ENCODE measurements around the gene DHX34.

The DHX34 gene

GRCh38 chr19:47310819-47311218 lies 38.3 kb upstream of the DHX34 start (continued):
- TF ChIP-seq, protein P1, sequence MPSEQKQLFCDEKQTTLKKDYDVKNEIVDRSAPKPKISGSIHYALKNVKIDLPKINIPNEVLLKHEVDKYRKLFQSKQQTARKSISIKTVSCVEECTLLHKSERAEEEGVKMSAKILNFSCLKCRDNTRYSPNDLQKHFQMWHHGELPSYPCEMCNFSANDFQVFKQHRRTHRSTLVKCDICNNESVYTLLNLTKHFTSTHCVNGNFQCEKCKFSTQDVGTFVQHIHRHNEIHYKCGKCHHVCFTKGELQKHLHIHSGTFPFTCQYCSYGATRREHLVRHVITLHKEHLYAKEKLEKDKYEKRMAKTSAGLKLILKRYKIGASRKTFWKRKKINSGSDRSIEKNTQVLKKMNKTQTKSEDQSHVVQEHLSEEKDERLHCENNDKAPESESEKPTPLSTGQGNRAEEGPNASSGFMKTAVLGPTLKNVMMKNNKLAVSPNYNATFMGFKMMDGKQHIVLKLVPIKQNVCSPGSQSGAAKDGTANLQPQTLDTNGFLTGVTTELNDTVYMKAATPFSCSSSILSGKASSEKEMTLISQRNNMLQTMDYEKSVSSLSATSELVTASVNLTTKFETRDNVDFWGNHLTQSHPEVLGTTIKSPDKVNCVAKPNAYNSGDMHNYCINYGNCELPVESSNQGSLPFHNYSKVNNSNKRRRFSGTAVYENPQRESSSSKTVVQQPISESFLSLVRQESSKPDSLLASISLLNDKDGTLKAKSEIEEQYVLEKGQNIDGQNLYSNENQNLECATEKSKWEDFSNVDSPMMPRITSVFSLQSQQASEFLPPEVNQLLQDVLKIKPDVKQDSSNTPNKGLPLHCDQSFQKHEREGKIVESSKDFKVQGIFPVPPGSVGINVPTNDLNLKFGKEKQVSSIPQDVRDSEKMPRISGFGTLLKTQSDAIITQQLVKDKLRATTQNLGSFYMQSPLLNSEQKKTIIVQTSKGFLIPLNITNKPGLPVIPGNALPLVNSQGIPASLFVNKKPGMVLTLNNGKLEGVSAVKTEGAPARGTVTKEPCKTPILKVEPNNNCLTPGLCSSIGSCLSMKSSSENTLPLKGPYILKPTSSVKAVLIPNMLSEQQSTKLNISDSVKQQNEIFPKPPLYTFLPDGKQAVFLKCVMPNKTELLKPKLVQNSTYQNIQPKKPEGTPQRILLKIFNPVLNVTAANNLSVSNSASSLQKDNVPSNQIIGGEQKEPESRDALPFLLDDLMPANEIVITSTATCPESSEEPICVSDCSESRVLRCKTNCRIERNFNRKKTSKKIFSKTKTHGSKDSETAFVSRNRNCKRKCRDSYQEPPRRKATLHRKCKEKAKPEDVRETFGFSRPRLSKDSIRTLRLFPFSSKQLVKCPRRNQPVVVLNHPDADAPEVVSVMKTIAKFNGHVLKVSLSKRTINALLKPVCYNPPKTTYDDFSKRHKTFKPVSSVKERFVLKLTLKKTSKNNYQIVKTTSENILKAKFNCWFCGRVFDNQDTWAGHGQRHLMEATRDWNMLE (tag by site-specific recombination; conservative IDR thresholded peaks at IDR 0.05; ENCODE audit: low read depth) = peak; percentile 73
- TF ChIP-seq ZNF747 (tag by site-specific recombination; IDR thresholded peaks at IDR 0.05) (no peak), ZNF548 (tag by site-specific recombination; IDR thresholded peaks at IDR 0.05) (no peak)

GRCh38 chr19:47312366-47313006 lies 36.6 kb upstream of the DHX34 start:
- POLR2A ChIA-PET = no interaction called here
- CTCF ChIA-PET = interaction anchor here (1.3 kb wide), 1 partner anchor 37 kb away, joined by 6 read pairs; the partner anchor contains the start of gene DHX34
- no peaks in the 10 kb centered on the region for H3K36me3 ChIP-seq (ENCODE audit: control insufficient read depth in 2 of 2, insufficient read depth in 1 of 2, low read length in 2 of 2)
- H3K4me3 ChIP-seq (ENCODE audit: low read depth, low read length) = no peak overlapping the region
- 0 out of 2 replicates have a peak, but pooled peaks cover 3% of the 10 kb centered on the region for H3K4me1 ChIP-seq (ENCODE audit: control insufficient read depth, insufficient read depth, low read length)
- no peak overlapping the region for H3K27ac ChIP-seq (ENCODE audit: extremely low read depth, low read depth, low read length)
- TF ChIP-seq ZNF792 (tag by site-specific recombination; IDR thresholded peaks at IDR 0.05) (peak; percentile 91), OSR2 (tag by site-specific recombination; IDR thresholded peaks at IDR 0.05) (no peak), ZNF426 (tag by site-specific recombination; IDR thresholded peaks at IDR 0.05) (no peak), ZNF121 (tag by site-specific recombination; IDR thresholded peaks at IDR 0.05) (0 out of 2 replicates have a peak, but pooled peaks have one; percentile 12)
- H3K9me3 ChIP-seq (ENCODE audit: control insufficient read depth, insufficient read depth, low read depth, low read length) = no peaks in the 10 kb centered on the region

DNA sequence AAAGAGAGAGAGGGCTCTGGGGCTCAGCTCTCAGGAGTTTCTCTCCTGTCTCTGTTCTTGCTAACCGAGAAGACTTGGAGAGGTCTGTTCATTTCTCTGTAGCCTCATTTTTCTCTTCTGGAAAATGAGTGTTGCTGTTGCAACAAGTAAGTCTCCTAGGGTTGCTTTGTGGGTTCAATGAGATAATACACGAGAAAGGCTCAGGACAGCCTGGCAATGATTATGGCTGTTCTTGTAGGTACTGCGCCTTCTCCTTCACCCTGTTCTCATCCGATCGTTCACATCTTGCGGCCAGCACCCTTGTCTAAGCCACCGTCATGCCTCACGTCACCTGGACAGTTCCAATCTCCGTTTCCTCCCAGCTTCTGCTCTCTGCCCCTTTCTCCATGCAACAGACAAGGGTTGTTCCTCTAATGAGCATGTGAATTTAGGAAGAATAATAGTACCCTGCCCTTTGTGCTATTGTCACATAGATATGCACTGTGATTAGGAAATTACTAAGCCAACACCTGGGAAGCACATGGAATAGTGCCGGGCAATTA lies 35.3 kb upstream of the DHX34 start:
- H3K27ac ChIP-seq (ENCODE audit: extremely low read depth, low read depth, low read length) = no peak overlapping the region
- H3K4me1 ChIP-seq (ENCODE audit: control insufficient read depth, insufficient read depth, low read length) = 0 out of 2 replicates have a peak, but pooled peaks cover 3% of the 10 kb centered on the region
- no peaks in the 10 kb centered on the region for H3K36me3 ChIP-seq (ENCODE audit: control insufficient read depth in 2 of 2, insufficient read depth in 1 of 2, low read length in 2 of 2)
- TF ChIP-seq ZNF155 (tag by site-specific recombination; IDR thresholded peaks at IDR 0.05) (no peak), ZNF664 (tag by site-specific recombination; IDR thresholded peaks at IDR 0.05) (peak; percentile 59; the same call in 1 of the 2 replicates)
- POLR2A ChIA-PET = no interaction called here
- CTCF ChIA-PET = interaction anchor here (0.6 to 2.2 kb wide), 3 partner anchors 10 to 17 kb away, joined by 3 to 9 read pairs (median 5); no protein-coding TSS in a partner anchor
- no peak overlapping the region for H3K4me3 ChIP-seq (ENCODE audit: low read depth, low read length)
- H3K9me3 ChIP-seq (ENCODE audit: control insufficient read depth, insufficient read depth, low read depth, low read length) = no peaks in the 10 kb centered on the region

DNA sequence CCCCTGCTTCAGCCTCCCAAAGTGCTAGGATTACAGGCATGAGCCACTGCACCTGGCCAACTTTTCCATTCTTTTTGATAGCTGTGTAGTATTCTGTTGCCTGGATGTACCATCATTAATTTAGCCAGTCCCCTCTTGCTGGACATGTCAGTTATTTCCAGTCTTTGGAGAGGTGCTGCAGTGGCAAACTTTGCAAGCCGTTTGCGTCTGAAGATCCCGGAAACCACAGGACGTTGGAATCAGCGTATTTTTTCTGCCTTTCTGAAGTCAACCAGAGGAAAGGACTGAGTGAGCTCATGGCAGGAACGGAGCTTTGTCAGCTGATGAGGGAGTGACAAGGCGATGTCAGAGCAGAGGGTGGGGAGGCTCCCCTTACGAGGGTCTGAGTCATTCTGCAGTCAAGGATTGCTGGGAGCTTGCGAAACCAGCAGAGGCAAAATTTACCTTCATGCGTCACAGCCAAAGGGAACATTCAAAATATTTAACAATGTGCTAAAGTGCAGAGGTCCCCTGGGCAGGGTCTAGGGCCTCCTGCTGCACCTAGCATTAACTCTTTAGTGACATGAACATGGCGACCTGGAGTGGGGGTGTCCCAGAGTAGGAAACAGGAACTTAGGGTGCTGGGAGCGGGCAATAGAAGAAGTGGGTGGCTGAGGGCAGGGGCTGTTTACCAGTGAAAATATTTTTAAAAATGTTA lies 33.8 kb upstream of the DHX34 start:
- no peaks in the 10 kb centered on the region for H3K9me3 ChIP-seq (ENCODE audit: control insufficient read depth, insufficient read depth, low read depth, low read length)
- H3K4me3 ChIP-seq (ENCODE audit: low read depth, low read length) = no peak overlapping the region
- CTCF ChIA-PET = interaction anchor here (1.3 to 2.2 kb wide), 5 partner anchors 10 to 474 kb away, joined by 4 to 19 read pairs (median 9); partner anchors contain the start of gene DHX34
- H3K27ac ChIP-seq (ENCODE audit: extremely low read depth, low read depth, low read length) = no peak overlapping the region
- POLR2A ChIA-PET = interaction anchor here (0.5 to 1.6 kb wide), 5 partner anchors 26 to 95 kb away, joined by 3 to 5 read pairs (median 3); partner anchors contain the start of genes CCDC9 and DHX34
- H3K36me3 ChIP-seq (ENCODE audit: control insufficient read depth in 2 of 2, insufficient read depth in 1 of 2, low read length in 2 of 2) = no peaks in the 10 kb centered on the region
- H3K4me1 ChIP-seq (ENCODE audit: control insufficient read depth, insufficient read depth, low read length) = 0 out of 2 replicates have a peak, but pooled peaks cover 3% of the 10 kb centered on the region
- TF ChIP-seq KLF9 (tag by site-specific recombination; IDR thresholded peaks at IDR 0.05; ENCODE audit: low read depth) (peak; percentile 51; the same call in 1 of the 2 replicates), ZNF391 (tag by site-specific recombination; IDR thresholded peaks at IDR 0.05; ENCODE audit: borderline replicate concordance, low read depth) (no peak), ZNF214 (tag by site-specific recombination; IDR thresholded peaks at IDR 0.05; ENCODE audit: borderline replicate concordance) (no peak), ZNF549 (tag by site-specific recombination; IDR thresholded peaks at IDR 0.05) (no peak), ZBTB21 (tag by site-specific recombination; IDR thresholded peaks at IDR 0.05) (peak; percentile 88), PATZ1 (tag by site-specific recombination; IDR thresholded peaks at IDR 0.05) (peak; percentile 62), IKZF3 (tag by site-specific recombination; IDR thresholded peaks at IDR 0.05) (no peak), ZNF629 (tag by site-specific recombination; IDR thresholded peaks at IDR 0.05) (peak; percentile 94), ZNF473 (tag by site-specific recombination; IDR thresholded peaks at IDR 0.05) (no peak)
